ENCODE results near the gene SLX4.
"Not testable (repeated sequence)": the region's sequence is repeated elsewhere in the genome, so short reads cannot be mapped to it uniquely, and the experiment has no call there.

Gene SLX4

DNA sequence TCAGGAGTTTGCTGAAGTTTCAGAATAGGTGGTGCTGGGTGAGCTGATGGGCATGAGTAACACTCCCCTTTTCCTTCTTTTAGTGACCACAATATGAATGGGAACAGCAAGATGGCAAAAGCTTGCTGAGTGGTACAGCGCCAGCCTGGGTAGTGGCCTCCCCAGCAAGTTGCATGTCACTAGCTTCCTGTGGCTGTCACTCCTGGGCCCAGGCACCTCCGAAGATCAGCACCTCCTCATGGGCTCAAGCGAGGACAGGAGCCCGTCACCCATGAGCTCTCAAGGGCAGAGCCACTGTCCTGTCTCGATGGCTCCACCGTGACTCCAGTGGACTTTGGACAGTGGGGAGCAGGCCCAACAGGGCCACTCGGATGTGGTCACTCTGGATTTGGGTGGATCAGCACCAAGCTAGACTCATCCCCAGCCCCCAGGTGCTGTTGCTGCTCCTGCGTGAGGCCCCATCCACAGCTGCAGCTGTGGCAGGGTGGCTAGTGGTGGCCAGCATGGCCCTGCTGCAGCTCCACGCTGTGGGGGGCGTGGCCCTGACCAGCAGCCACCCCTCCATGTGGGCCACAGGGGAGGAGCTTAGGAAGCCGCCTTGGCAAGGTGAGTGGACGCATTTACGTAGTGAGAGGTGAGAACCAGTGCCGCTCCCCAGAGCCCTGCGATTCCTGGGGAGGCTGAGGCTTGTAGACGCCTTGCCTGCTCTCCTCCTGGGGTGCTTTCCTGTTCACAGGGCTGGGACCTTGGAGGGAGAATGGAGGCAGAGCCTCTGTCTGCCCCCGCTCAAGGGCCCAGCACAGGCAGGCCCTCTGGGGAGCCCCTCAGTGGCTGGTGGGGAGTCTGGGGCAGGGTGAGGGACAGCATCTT, 29.5 kb upstream of the SLX4 start:
- no peak for DNase-seq (ENCODE audit: low read depth, low spot score)

DNA sequence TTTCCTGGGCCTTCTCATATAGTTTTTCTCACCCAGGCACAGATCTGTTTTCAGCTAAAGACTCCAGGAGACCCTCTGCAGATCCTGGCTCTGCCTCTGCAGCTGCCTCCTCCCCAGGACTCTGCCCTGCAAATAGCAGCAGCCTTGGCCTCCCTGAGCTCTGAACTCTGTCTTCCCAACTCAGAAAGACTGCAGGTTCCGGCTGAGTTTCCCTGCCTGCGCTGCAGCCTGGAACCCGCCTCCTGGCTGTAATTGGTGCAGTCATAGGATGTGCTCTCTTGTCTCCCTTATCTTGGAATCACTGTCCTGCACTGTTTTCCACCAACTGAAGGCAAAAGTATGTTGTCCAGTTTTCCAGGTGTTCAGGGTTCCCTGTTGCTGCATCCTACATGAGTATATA, 28.8 kb upstream of the SLX4 start:
- no peak for DNase-seq (ENCODE audit: low read depth, low spot score)

DNA sequence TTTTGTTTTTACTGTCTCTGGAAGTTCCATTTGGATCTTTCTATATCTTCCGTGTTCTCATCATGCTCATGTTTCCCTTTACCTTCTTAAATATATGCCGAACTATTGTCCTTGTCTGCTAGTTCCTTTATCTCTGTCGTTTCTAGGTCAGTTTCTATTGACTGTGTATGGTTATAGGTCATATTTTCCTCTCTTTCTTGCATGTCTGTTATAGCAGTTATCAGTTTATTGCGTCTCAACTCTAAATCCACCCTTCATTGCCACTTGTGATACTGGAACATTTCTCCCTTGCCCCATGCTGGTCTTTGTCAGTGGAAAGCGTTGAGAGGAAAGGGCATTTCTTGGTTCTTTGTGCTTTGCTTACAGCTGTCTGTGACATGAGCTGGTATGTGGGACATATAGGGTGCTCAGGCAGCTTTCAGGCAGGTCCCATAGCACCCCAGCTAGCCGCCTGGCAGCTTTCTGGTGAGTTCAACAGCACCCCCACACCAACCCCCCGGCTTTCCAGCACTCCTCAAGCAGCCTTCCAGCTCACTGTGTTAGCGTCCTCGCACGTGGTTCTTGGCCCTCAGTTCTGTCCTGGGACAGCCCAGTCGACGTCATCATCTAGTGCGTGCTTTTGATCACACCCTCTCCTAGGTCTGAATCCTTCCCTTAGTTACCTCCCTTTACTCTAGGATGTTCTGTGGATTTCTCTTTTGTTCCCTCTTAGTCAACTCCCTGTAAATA, 27.7 kb upstream of the SLX4 start:
- no peak for DNase-seq (ENCODE audit: low read depth, low spot score)

DNA sequence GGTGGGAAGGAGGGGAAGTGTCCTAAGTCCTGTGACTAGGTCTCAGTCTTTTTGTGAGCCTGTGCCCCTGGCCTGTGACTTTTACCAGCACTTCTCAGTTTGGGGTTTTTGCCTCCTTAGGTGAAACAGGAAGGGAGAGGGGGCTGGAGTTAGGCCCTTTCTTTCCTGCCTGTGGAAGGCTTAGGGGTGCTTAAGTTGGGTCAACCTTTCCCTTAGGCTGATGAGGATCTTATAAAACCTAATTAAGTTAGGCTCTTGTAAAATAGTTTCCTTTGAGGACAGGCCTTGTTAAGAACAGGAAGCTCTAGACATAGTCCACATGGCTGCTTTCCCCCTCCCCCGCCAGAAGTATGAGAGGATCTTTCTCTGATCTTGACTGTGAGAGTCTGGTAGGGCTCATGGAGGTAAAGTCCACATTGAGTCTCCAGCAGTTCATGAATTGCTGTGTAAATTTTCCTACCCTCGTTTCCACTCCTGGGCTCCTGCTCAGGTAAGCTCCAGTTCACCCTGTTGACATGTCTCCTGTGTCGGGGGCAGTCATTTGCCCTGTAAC, 26.0 kb upstream of the SLX4 start:
- DNase-seq (ENCODE audit: low read depth, low spot score), result no peak

DNA sequence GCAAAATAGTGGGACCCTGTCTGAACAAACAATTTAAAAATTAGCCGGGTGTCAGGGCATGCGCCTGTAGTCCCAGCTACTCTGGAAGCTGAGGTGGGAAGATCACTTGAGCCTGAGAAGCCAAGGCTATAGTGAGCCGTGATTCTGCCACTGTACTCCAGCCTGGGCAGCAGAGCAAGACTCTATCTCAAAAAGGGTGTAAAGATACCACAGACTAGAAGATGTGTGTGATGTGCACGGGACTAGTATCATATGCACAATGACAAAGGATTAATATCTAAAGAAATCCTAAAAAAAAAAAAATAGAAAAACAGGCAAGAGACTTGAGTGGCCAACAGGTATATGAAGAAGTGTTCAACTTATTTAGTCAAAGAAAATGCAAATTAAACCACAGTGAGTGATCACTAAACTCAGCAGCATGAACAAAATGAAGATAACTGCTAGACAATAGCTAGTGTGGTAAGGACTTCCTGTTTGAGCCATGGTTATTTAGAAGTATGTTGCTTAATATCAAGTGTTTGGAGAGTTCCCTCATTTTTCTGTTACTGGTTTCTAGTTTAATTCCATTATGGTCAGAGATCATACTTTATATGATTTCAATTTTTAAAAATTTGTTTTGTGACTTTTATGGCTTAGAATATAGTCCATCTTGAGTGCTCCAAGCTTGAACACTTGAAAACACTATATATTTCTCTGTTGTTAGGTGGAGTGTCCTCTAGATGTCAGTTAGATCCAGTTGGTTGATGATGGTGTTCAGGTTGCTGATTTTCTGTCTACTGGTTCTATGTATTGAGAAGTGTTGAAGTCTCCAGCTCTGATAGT, 14.7 kb upstream of the SLX4 start:
- no peak for DNase-seq (ENCODE audit: low read depth, low spot score)

DNA sequence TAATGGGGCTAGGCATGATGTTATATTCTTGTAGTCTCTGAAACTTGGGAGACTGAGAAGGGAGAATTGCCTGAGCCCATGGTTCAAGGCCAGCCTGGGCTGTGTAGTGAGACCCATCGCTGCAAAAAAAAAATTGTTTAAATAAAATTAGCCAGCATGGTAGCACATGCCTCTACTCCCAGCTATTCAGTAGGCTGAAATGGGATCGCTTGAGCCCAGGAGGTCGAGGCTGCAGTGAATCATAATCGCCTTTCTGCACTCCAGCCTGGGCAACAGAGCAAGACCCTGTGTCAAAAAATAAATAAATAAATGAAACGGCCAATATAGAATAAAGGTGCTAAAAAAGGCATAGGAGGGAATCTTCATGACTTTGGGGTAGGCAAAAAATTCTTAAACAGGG, 13.9 kb upstream of the SLX4 start:
- DNase-seq (ENCODE audit: low read depth, low spot score), result no peak

DNA sequence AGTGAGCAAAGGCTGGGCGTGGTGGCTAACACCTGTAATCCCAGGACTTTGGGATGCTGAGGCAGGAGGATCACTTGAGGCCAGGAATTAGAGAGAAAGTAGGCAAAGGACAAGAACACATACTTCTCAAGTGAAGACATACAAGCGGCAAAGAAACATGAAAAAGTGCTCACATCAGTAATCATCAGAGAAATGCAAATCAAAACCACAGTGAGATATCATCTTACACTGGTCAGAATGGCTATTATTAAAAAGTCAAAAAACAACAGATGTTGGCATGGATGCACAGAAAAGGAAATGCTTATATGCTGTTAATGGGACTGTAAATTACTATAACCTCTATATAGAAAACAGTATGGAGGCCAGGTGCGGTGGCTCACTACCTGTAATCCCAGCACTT, 12.2 kb upstream of the SLX4 start:
- DNase-seq (ENCODE audit: low read depth, low spot score), result no peak

DNA sequence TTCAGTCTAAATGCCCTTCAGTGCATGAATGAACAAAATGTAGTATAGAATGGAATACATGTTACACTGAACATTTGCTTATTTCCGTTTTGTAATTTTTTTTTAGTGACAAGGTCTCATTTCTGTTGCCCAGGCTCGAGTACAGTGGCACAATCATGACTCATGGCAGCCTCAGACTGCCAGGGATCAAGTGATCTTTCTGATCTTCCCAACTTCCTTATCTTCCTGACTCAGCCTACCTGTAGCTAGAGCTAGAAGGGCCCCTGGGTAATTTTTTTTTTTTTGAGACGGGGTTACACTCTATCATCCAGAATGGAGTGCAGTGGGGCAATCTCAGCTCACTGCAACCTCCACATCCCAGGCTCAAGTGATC, 7.3 kb upstream of the SLX4 start:
- DNase-seq (ENCODE audit: low read depth, low spot score), result no peak

DNA sequence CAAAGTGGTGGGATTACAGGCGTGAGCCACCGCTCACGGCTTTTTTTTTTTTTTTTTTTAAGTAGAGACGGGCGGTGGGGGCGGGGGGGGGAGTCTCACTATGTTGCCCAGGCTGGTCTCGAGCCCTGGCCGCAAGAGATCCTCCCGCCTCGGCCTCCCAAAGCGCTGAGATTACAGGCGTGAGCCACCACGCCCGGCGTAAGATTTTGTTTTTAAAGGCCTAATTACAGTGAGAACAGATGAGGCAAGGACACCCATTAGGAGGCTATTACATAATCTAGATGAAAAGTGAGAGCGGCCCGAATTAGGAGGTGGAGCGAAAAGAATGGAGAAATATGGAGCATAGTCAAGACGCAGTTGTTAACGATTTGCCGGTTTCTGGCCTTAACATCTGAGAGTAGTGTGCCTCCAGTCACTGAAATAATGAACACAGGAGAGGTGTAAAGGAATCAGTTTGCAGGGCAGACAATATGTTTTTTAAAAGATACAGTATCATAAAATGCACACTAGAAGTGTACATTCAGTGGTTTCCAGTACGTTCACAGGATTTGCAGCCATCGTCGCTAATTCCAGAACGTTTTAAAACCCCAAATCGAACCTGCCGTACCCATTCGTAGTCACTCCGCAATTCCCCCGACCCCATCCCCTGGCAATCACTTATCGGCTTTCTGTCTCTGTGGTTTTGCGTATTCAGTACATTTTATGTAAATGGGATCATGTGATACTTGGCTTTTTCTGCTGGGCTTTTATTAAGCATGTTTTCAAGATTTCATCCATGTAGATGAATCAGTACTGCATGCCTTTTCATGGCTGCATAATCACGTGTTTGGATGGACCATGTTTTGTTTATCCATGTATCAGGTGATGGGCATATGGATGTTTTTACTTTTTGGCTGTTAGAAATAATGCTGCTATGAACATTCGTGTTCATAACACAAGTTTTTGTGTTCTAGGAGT, 1.4 kb upstream of the SLX4 start:
- DNase-seq (ENCODE audit: low read depth, low spot score), result no peak

DNA sequence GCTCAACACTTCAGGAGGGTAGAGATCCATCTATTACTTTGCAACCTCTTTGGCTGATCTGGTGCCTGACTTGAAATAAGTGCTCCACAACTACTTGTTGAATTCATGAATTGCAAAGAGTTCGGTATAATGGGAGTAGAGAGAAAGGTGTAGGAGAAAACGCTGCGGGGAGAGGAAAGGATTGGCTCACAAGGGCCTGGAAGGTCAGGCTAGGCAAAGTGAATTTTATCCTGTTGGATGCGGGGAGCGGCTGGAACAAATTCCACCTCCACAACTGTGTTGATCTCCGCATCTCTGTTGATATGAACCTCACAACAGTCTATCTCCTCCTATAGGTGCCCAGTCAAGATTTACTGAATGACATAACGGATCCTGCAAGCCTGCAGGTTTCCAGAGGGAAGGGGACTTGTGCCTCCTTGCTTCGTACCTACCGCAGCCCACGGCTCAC, 684 bp downstream of the SLX4 start:
- no peak for DNase-seq (ENCODE audit: low read depth, low spot score)

DNA sequence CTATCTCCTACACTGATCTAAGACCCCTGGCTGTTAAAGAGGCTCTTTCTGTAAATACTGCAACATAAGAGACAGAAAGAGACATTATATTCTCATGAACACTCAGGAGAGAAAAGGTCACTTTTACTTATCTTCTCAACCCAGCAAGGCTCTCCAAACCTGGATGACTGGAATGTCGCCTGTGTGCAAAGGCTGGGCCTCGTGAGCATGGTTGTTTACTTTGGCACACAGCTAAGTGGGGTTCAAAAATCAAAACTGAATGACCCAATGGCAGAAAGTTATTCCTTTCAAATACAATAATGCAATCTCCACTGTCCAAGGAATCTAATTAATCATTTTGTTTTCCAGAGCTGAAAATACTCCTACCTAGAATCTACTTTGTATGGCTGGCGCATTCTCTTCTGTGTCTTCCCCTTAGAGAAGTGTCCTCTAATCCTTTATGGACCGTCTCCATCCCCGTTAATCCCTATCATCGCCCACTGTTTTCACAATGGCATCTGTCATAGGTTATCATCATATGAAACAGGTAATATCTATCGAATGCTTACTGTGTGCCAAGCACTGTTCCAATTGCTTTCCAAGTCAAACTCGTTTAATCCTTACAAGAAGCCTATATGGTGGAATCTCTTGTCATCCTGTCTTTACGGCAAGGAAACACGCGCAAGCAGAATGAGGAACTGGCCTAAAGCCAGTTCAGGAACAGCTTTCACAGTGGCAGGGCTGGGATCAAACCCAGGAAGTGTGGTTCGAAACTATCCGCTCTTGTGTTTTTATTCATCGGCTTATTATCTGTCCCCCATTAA, 1.3 kb downstream of the SLX4 start:
- DNase-seq (ENCODE audit: low read depth, low spot score), result no peak

DNA sequence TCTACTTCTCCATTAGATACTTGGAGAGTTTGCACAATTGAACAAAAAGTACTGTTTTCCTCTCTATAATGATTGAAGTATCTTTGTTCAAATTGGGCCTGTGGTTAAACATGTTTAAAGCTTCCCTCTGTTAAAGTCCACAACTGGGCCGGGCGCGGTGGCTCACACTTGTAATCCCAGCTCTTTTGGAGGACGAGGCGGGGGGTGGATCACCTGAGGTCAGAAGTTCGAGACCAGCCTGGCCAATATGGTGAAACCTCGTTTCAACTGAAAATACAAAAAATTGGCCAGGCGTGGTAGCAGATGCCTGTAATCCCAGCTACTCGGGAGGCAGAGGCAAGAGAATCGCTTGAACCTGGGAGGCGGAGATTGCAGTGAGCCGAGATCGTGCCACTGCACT, 2.4 kb downstream of the SLX4 start:
- DNase-seq (ENCODE audit: low read depth, low spot score), result not testable (repeated sequence)

DNA sequence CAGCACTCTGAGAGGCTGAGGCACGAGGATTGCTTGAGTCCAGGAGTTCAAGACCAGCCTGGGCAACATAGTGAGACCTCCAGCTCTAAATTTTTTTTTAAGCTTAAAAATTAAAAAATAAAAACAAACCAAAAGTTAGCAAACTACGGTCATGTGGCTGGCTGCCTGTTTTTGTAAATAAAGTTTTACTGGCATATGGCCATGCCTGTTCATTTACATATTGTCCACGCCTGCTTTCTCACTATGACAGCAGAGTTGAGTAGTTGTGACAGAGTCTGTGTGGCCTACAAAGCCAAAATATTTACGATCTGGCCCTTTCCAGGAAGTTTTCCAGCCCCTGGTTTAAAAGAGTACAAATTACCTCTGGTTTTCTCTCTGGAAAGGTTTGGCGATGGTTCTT, 3.3 kb downstream of the SLX4 start:
- DNase-seq (ENCODE audit: low read depth, low spot score), result no peak

DNA sequence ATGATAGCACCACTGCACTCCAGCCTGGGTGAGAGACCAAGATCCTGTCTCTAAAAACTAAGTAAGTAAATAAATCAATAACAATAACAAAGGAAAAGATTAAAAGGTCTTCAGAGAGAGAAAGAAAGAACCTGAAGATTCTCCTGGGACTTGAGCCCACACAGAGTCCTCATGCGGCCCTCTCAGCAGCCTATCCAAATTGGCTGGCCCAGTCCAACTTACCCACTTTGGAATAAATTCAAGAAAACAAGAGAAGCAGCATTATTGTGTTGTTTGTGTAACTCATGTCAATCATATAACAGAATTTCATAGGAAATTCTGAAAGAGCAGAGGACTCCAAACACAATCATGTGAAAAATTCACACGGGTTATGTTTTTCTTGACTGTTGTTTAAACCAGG, 3.8 kb downstream of the SLX4 start:
- no peak for DNase-seq (ENCODE audit: low read depth, low spot score)

DNA sequence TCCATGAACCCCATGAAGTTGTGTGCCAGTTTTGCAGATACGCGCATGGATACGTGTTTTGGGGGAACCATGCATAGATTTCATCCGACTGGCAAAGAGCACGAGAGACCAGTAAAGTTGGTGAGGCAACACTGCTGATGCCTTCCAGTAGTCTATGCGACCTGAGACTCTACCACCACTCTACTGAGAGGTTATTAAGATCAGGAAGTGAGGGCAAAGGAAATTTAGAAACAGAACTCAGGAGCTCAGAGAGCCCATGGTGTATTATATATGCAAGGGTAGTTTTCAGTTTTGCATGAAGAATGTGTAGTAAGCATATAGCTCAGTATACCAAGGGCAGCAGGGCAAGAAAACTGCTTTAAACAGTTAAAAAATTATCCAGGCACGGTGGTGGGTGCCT, 4.2 kb downstream of the SLX4 start:
- no peak for DNase-seq (ENCODE audit: low read depth, low spot score)

DNA sequence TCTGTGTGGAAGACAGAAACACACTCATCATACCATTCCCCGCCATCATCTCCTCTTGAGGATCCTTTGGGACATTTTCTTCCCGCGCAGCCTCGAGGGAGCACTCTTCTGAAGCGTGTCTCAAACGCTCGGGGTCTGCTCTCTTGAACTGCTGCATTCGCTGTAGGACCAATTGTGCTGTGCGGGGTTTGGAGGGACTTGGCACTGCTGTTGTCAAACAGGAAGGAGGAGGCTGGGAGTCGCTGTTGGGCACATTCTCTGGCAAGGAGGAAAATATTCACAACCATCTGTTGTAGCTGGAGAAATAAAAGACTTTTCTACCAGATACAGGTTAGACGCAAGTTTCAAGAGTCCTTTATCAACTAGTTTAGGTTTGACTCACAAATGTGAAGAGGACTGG, 5.0 kb downstream of the SLX4 start:
- DNase-seq (ENCODE audit: low read depth, low spot score), result no peak

DNA sequence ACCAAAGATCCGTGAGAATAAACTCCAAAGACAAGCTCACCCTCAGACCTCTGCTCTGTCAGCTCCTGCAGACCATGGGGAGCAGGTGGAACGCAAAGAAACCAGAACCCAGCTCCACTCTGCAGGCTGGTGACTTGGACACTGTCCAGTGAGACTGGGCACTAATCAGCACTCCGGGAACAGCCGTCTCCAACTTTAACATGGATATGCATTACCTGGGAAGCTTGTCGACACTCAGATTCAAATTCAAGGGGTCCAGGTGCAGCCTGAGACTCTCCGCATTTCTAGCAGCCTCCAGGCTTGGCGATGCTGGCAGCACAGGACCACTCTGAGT, 9.1 kb downstream of the SLX4 start:
- DNase-seq (ENCODE audit: low read depth, low spot score), result no peak

DNA sequence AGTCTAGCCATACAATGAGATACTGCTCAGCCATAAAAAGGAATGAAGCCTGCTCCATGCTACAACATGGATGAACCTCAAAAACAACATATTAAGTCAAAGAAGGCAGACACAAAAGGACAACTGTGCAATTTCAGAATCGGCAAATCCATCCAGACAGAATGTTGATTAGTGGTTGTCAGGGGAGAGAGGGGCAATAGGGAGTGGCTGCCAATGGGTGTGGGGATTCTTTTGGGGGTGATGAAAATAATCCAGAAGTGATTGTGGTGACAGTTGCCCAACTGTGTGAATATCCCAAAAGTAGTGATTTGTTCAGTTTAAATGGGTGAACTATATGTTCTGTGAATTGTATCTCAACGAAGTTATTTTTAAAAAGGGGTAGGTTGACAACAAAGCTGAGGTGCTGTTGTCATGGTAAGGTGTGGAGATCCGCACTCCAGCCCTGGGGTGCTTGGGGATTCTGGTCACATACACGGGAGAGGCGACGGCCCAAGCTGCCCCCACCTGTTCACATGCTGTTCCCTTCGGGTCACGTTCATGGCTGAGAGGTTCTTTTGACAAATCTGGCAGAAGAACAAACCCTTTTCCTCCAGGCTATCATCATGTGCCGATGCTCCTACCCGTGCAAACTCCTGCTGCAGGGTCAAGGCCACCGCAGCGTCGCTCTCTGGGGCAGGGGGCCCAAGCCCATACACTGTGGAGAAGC, 9.6 kb downstream of the SLX4 start:
- DNase-seq (ENCODE audit: low read depth, low spot score), result no peak

DNA sequence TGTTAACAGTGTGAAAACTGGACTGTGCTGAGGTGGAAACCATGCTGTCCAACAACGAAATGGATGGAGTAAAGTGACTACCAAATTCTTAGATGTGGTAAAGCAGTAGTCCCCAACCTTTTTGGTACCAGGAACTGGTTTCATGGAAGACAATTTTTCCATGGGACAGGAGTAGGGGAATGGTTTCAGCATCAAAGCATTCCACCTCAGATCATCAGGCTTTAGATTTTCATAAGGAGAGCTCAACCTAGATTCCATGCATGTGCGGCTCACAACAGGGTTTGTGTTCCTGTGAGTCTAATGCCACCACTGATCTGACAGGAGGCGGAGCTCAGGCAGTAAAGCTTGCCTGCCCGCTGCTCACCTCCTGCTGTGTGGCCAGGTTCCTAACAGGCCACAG, 11.5 kb downstream of the SLX4 start:
- DNase-seq (ENCODE audit: low read depth, low spot score), result no peak

DNA sequence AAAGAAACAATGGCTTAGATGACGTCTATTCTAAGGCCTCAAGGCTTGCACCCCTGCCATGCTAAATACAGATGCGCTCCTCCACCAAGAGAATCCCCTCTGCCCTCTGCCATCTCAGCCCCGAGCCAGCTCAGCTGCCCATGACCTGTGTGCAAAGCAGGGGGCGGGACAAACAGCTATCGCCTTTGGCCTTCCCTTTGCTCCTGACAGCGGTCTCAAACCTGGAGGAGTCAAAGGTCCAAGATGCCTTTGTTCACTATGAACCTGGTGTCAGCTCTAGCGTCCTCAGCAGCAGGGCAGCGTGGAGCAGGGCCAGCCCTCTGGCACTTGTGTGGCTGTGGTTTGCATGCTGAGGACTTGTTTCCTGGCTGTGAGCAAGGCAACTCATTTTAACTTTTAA, 12.3 kb downstream of the SLX4 start:
- no peak for DNase-seq (ENCODE audit: low read depth, low spot score)

All from activated naive CD8-positive, alpha-beta T cell treated with anti-CD3 and anti-CD28 coated beads, Interleukin-2, amount 50 U/mL, for 16 hours (primary cell).